ENCODE results near the gene TOX3. TPM values are rescaled to one million over a fixed set of nuclear protein-coding genes. Genes with fewer than 3 reads are reported as not detected.

The TOX3 gene
- total RNA-seq (ENCODE audit: insufficient read depth, low replicate concordance): 3.9 TPM

DNA sequence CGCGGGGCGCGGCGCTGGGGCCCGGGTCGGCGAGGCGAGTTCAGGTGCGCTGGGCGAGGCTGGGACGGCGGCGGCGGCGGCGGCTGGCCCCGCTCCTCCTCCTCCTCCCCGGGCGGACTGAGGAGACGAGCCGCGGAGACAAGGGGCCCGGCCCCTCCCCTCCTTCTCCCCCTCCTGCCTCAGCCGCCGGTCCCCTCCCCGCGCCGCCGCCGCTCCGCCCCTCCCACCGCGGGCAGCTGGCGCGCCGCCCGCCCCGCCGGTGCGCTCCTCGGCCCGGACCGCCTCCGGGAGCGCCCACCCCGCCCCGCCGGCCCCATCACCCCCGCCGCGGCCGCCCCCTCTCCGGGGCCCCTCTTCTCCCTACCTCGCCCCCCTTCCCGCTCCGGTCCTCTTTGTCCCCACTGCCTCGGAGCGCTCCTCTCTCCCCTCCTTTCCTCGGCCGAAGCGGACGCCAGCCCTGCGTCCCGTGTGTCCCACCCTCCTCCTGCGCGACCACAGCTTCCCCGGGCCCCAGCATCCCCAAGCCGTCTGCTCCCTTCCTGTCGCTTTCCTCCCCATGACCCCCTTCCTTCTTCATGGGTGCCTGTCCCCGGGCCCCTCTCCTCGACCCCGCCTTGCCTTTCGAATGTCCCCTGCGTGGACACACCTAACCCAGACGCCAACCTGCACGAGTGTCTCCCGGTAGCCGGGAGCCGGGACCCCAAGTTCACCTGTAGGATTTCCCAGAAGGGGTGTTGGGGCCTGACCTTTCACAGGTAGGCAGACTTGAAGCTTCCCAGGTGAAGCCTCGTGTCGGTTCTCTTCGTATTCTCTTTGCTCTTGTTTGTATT, at the start of gene TOX3:
Gene TOX3, minus strand, starts transcription at position 140 of the 830 bp plus-strand sequence. CDS start 420 bp downstream, outside the sequence.
- DNase-seq (ENCODE audit: low spot score): peak; percentile 20

GRCh38 chr16:52592778-52593177, 45.8 kb upstream of the TOX3 start:
- DNase-seq (ENCODE audit: low spot score): peak; percentile 55

DNA sequence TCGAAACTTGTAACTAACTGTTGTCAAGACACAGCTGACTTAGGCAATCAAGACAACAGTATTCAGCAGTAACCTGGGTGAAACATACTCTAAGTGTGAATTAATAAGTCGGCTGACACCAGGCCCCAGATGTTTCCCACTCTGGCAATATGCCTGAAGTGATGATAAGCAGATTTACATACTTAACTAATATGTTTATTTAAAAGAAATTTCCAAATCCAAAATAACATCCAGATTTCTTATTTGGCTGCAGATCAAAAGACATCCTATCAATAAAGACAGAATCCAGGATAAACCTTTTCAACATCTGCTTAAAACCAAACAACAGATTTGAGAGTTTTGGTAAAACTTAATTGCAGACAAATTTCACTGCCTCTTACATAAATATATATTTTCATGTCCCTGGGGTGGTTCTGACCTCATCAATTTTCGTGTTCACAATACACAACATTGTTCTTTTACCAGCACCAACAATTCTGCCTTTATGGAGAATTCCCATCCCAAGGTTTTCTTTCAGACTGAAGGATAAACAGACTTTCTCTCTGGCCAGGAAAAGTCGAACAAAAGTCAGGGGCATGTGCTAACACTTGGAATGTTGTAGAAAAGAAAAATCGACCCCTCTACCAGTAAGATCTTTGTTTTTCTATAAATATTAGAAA, 45.1 kb upstream of the TOX3 start:
- peak; percentile 33 for DNase-seq (ENCODE audit: low spot score)

GRCh38 chr16:52591471-52591870, 44.5 kb upstream of the TOX3 start:
- DNase-seq (ENCODE audit: low spot score): no peak

DNA sequence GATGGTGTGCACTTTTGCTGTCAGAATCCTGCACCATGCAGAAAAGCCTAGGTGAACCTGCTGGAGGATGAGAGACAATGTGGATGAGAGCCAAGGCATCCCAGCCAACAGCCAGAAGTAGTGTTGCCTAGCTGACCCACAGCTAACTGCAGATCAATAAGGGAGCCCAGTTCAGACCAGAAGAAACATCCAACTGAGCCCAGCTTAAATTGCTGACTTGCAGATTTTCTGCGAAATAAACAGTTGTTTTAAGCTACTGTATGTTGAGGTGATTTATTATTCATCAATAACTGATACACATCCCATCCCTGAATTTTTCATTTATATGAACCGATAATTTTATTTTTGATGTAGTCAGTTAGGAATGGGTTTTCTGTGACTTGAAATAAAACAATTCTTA, 39.2 kb upstream of the TOX3 start:
- no peak for DNase-seq (ENCODE audit: low spot score)

DNA sequence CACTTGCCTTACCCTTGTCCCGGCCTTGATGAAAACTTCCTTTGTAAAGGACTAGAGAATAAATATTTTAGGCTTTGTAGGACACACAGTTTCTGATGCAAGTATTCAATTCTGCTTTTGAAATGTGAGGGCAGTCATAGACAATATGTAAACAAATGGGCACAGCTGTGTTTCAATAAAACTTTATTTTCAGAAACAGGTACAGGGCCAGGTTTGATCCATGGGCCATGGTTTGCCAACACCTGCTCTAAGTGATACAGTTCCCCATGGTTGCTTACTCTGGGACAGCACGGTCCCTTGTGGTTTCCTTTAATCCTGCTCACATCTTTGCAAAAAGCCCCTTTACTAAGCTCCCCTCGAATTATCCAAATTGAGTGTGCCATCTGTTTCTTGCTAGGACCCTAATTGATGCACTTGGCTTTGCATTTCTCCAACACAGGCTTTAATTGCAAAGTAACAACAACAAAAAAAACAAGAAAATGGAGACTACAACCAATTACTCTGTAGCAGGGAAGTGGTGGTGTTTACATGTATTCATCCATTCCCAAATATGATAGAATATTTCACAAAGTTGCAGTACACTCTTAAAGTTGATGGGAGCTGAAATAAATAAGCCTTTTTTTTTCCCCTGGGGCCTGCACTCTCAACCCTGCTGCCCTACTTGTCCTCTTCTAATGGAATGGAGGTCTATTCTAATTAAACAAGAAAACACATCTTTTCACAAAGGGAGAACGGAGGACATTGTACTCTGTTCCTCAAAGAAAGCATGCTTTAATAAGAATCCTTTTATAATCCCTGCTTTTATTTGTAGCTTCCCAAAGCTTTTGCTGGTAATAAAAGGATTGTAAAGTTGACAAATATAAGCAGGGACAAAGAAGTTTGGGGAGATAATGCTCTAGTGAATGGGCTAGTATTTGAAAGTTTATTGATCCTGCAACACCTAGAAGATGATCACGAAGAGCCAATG, 37.7 kb upstream of the TOX3 start:
- DNase-seq (ENCODE audit: low spot score): no peak

DNA sequence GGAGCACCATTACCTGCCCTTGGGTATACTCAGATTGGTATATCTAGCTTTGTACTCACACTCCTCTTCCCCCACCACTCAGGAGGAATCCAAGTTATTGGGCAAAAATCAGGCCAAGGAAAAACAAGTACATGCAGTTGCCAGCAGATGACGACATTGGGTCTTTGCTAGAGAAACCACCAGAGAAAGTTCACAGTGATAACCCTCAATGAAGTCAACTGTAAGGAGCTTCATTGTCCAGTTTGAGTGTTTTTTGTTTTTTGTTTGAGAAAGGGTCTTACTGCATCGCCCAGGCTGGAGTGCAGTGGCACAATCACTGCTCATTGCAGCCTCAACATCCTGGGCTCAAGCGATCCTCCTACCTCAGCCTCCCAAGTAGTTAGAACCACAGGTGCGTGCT, 34.6 kb upstream of the TOX3 start:
- DNase-seq (ENCODE audit: low spot score): no peak

- DNase-seq (ENCODE audit: low spot score): no peak
Measured at GRCh38 chr16:52580488-52580887, 33.5 kb upstream of the TOX3 start.

DNA sequence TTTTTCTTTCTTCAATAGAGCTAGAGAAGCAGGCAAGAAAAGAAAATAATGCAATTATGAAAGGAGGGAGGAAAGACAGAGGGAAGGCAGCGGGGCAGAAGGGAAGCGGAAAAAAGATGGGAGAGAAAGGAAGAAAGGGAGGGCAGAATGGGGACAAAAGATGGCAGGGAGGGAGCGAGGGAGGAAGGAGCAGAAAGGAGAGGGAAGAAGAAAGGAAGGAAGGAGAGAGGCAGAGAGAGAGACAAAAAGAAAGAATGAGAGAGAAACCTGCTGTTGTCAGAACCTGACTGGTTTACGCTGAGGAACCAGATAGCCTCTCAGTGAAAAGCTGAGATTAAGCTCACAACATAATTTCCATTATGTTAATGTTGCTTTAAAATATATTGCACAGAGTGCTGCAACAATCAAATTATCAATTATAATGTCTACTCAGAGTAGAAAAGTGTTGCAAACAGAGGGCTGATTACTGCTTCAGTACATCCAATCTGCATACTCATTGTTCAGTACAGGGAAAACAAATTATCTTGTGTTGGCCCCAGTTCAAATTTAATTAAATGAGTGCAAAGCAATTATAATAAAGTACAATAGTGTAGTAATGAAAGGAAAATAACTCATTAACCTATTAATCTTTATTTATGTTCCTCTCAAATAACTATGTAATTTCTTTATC, 32.0 kb upstream of the TOX3 start:
- DNase-seq (ENCODE audit: low spot score): no peak

- DNase-seq (ENCODE audit: low spot score): no peak
Measured at GRCh38 chr16:52578007-52578828, 31.3 kb upstream of the TOX3 start.

GRCh38 chr16:52577130-52577706, 30.3 kb upstream of the TOX3 start:
- DNase-seq (ENCODE audit: low spot score): no peak

DNA sequence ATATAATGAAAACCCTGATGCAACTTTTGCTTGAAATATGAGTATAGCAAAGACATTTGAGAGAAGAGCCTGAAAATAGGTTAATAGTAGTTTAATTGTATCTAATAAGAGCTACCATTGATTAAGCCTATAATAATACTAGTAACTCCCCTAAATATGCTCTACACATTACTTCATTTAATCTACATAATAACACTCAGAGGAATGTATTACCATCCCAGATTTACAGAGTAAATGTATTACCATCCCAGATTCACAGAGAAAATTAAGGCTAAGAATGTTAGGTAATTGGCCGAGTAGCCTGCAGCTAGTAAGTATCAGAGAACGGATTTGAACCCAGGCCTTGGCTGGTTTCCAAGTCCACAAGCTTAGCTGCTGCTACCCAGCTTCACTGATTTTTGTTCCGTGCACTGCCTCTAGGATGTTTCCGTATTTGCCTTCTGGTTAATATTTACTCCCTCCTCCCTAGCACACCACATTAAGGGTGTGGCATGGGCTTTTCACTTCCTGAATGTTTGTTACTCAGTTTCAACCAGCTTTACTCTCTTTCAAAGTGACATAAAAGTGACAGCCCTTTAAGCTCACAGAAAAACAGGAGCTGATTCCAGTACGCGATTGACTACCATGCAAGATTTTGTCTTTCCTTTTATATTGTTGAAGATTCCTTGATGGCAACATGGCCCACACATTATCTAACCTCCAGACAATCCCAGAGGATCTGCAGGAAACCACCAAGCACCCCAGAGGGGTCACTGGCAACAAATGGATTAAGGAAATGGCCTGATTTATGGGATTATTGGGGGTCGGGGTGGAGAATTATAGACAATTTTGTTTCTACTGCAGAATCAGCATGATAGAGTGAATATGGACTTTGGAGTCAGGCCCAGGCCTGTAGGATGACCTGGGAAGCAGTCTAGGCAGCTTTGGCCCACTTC, 26.7 kb upstream of the TOX3 start:
- no peak for DNase-seq (ENCODE audit: low spot score)

DNA sequence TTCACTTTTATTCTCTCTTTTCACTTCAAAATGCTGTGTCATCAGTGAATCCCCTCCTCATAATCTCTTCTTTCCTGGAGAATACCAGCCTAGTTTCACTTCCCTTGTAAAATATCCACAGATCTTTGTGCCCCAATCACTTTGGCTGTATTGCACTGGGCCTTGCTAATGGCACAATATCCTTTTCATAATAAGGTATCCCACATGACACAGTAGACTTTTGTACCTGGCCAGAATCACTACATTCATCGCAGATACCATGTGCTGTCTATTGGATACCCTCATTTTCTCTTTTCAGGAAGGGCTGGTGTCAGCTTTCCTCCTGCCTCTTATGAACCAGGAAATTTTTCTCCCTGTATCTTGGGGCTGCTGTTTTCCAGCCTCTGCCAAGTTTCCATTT, 25.7 kb upstream of the TOX3 start:
- DNase-seq (ENCODE audit: low spot score): no peak

- no peak for DNase-seq (ENCODE audit: low spot score)
Measured at GRCh38 chr16:52570495-52571091, 23.6 kb upstream of the TOX3 start.

GRCh38 chr16:52569701-52570100, 22.8 kb upstream of the TOX3 start:
- DNase-seq (ENCODE audit: low spot score): no peak

GRCh38 chr16:52568983-52569690, 22.2 kb upstream of the TOX3 start:
- DNase-seq (ENCODE audit: low spot score): no peak

DNA sequence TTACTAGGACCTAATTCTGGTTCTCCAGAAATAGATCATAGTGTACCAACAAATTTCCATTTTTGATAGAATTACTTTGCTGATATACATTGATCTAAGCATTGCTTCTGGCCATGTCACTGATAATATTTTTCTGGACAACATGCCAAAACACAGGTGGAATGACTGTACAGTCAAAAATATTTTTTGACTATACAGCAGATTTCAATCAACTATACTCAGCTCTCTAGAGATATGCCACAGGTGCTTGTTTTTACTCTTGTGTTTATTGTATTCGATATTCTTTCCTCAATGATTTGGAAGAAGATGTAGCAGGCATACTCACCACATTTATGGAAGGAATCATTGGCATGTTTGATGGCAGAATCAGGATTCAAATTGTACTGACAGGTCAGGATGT, 21.6 kb upstream of the TOX3 start:
- no peak for DNase-seq (ENCODE audit: low spot score)

DNA sequence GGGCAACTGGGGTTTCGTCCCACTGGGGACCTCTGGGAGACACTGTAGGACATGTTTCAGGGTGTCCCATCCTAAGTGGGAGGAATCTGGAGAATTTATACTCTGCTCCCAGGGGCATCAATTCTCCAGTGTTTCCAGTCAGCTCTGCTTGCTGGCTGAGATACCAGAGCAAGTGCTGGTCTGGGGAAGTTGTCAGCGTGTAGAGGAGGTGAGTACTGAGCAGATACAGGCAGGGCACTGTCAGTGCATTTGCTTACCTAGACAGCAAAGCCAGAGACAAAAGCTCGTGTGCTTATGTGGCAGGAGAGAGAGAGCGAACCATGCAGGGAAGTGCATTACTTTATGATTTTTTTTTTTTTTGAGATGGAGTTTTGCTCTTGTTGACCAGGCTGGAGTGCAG, 20.2 kb upstream of the TOX3 start:
- no peak for DNase-seq (ENCODE audit: low spot score)
